Measurements from ENCODE around the gene NFATC2. TPM values are rescaled to one million over a fixed set of nuclear protein-coding genes. Genes with fewer than 3 reads are reported as not detected.

Gene NFATC2
- total RNA-seq, 1 experiment from 2014 or later = 5.0 TPM

DNA sequence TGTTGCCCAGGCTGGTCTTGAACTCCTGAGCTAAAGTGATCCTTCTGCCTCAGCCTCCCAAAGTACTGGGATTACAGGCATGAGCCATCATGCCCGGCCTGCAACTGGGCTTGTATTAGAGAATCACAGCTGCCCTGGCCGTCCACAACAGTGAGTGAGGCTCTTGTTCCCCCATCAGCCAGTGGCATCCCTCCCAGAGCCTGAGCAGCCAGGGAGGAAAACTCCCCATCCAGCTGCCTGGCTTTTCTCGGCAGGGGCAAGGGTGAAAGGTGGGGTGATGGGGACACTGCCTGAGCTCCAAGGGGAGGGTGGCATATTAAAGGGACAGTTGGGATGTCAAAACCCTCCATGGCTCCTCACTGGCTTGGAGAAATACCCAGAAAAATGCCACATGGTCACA, 185.6 kb downstream of the NFATC2 start (continued):
- TF ChIP-seq, protein P1, sequence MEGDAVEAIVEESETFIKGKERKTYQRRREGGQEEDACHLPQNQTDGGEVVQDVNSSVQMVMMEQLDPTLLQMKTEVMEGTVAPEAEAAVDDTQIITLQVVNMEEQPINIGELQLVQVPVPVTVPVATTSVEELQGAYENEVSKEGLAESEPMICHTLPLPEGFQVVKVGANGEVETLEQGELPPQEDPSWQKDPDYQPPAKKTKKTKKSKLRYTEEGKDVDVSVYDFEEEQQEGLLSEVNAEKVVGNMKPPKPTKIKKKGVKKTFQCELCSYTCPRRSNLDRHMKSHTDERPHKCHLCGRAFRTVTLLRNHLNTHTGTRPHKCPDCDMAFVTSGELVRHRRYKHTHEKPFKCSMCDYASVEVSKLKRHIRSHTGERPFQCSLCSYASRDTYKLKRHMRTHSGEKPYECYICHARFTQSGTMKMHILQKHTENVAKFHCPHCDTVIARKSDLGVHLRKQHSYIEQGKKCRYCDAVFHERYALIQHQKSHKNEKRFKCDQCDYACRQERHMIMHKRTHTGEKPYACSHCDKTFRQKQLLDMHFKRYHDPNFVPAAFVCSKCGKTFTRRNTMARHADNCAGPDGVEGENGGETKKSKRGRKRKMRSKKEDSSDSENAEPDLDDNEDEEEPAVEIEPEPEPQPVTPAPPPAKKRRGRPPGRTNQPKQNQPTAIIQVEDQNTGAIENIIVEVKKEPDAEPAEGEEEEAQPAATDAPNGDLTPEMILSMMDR (IDR thresholded peaks at IDR 0.05 in 2 of 3, conservative IDR thresholded peaks at IDR 0.05 in 1 of 3; ENCODE audit: borderline replicate concordance in 1 of 3, insufficient read depth in 1 of 3, low read depth in 2 of 3, low read length in 2 of 3) = no peak
- TF ChIP-seq SRF (IDR thresholded peaks at IDR 0.05; ENCODE audit: low read depth) (no peak), SP1 (IDR thresholded peaks at IDR 0.05; ENCODE audit: low read depth) (no peak)

DNA sequence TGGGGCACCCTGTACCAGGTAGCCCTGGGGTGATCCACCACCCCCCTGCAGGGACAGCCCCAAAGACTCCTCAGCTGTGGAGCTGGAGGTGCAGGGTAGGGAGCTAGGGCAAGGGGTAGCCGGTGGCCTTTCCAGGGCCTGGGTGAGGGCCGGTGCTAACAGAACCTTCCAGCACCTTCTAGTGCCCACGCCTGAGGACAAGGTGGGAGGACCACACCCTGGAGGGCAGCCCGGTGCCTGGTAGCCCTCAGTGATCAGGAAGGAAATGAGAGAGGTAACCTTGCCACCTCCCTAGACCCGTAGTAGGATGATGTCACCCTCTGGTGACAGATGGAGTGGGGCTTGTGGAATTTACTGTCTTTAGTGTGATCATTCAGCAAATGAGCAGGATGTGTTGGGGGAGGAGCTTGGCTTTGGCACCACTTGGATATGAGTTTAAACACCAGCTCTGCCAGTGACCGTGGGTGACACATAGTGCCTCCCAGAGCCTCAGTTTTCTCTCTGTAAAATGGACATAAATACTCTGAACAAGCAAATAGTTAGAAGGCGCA, 187.7 kb downstream of the NFATC2 start:
- Histone ChIP-seq H4K20me1 (ENCODE audit: insufficient read depth) (no peaks in the 10 kb centered on the region), H3K9me2 (ENCODE audit: insufficient read depth) (no peaks in the 10 kb centered on the region), H3K9me3 (ENCODE audit: control insufficient read depth in 1 of 2, insufficient read depth in 1 of 2, low read depth in 1 of 2, low read length in 2 of 2) (no peaks in the 10 kb centered on the region), H3K4me3 (replicated peaks in 1 of 2; ENCODE audit: low read depth in 1 of 2, low read length in 2 of 2) (no peak overlapping the region), H3K27ac (ENCODE audit: low read depth, low read length) (no peak overlapping the region), H3K36me3 (ENCODE audit: control insufficient read depth in 1 of 2, insufficient read depth in 2 of 2, low read length in 2 of 2) (no peaks in the 10 kb centered on the region), H3K4me2 (ENCODE audit: low read length) (0 out of 2 replicates have a peak overlapping the region, but pooled peaks have one; percentile 8), H3K9ac (ENCODE audit: low read length) (no peak overlapping the region), H2AFZ (ENCODE audit: low read depth, low read length, poor library complexity, severe bottlenecking) (no peak overlapping the region), H3K27me3 (ENCODE audit: insufficient read depth, low read length) (no peaks in the 10 kb centered on the region), H3K79me2 (ENCODE audit: insufficient read depth, low read length) (no peaks in the 10 kb centered on the region), H3K4me1 (ENCODE audit: control insufficient read depth in 1 of 2, insufficient read depth in 2 of 2, low read length in 2 of 2) (peaks cover 0 to 7% of the 10 kb centered on the region in 2 experiments; a peak in 3 of 4 replicates)
- ChIA-PET CTCF (interaction anchor here (1.1 to 1.6 kb wide), 3 partner anchors 367 to 560 kb away, joined by 4 to 5 read pairs (median 4); partner anchors contain the start of gene BCAS4), POLR2A (no interaction called here), RAD21 (ENCODE audit: low non-redundant PET in 1 of 2, low total read pairs in 2 of 2, uncharacterized antibody in 2 of 2, unreplicated experiment in 2 of 2) (no interaction called here)
- BruUV-seq (replicated peaks) = no TSS peak
- ATAC-seq (peak; percentile 30; the same call in 1 of the 2 replicates), DNase-seq (ENCODE audit: low read depth, low spot score) (no peak)
- intact Hi-C loops (cut with micrococcal nuclease) = no loop called here
- TF ChIP-seq ZFX (IDR thresholded peaks at IDR 0.05) = no peak
- TF ChIP-seq, protein P2, sequence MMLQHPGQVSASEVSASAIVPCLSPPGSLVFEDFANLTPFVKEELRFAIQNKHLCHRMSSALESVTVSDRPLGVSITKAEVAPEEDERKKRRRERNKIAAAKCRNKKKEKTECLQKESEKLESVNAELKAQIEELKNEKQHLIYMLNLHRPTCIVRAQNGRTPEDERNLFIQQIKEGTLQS (IDR thresholded peaks at IDR 0.05) = no peak
- TF ChIP-seq EGR1 (IDR thresholded peaks at IDR 0.05; ENCODE audit: low read depth) = no peak
- no peak for TF ChIP-seq ZNF274 (IDR thresholded peaks at IDR 0.05; ENCODE audit: low read depth, low read length)
- no peak for TF ChIP-seq POLR2A (IDR thresholded peaks at IDR 0.05; ENCODE audit: borderline replicate concordance, extremely low read depth, insufficient read depth, insufficient read length)
- TF ChIP-seq ZBTB33 (IDR thresholded peaks at IDR 0.05; ENCODE audit: extremely low read depth, insufficient replicate concordance, low read length) = no peak
- TF ChIP-seq SP1 (IDR thresholded peaks at IDR 0.05; ENCODE audit: low read depth) = no peak
- TF ChIP-seq SRF (IDR thresholded peaks at IDR 0.05; ENCODE audit: low read depth) = no peak
- TF ChIP-seq EZH2 (IDR thresholded peaks at IDR 0.05) = no peak
- no peak for TF ChIP-seq SIN3A (IDR thresholded peaks at IDR 0.05; ENCODE audit: low read depth)
- no peak for TF ChIP-seq YY1 (IDR thresholded peaks at IDR 0.05; ENCODE audit: extremely low read depth, insufficient replicate concordance, low read depth, low read length)
- no peak for TF ChIP-seq RAD21 (IDR thresholded peaks at IDR 0.05; ENCODE audit: low read depth)

Measured in HCT116 (cell line).